Keratinocyte (primary cell): Measurements from ENCODE around the gene NAP1L5.

ENCODE experiments used
- EZH2 ChIP-seq: IDR thresholded peaks from one replicate; pipeline ENCODE4 v1.6.1; 2012; ENCODE audit warnings: inconsistent platforms, mild to moderate bottlenecking, low read length, moderate library complexity
- TF ChIP-seq, protein P1 (sequence below), 3 experiments: IDR thresholded peaks in 1 of 3; conservative IDR thresholded peaks in 1 of 3; optimal IDR thresholded peaks in 1 of 3; 2 replicates in 2 of 3; 3 replicates in 1 of 3; pipeline versions ENCODE3 to v1.5.1; 2011; ENCODE audit warnings: low read length in 3 of 3, mild to moderate bottlenecking in 3 of 3, moderate library complexity in 2 of 3, control low read depth in 1 of 3, inconsistent platforms in 1 of 3; ENCODE audit not compliant: insufficient read depth in 2 of 3; ENCODE audit errors: extremely low read depth in 1 of 3

DNA sequence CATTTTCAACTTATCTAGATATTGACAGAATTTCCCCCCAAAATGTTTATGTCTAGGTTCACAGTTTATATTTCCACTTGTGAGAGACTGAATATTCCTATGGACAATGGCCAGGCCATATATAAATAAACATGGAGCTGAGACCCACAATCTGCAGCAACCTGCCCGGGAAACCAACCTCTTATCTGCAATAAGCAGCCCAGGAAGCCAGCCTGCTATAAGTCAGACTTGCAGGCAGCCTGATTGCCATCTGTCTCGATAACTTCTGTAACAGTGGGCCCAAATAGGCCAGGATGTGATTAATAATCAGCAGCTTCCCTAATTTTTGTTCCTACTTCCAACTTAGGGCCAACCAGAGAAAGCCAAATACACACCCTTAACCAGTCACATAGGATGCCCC is 5.2 kb upstream of the NAP1L5 start:
- TF ChIP-seq, protein P1, sequence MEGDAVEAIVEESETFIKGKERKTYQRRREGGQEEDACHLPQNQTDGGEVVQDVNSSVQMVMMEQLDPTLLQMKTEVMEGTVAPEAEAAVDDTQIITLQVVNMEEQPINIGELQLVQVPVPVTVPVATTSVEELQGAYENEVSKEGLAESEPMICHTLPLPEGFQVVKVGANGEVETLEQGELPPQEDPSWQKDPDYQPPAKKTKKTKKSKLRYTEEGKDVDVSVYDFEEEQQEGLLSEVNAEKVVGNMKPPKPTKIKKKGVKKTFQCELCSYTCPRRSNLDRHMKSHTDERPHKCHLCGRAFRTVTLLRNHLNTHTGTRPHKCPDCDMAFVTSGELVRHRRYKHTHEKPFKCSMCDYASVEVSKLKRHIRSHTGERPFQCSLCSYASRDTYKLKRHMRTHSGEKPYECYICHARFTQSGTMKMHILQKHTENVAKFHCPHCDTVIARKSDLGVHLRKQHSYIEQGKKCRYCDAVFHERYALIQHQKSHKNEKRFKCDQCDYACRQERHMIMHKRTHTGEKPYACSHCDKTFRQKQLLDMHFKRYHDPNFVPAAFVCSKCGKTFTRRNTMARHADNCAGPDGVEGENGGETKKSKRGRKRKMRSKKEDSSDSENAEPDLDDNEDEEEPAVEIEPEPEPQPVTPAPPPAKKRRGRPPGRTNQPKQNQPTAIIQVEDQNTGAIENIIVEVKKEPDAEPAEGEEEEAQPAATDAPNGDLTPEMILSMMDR (optimal IDR thresholded peaks at IDR 0.05 in 1 of 3, IDR thresholded peaks at IDR 0.05 in 1 of 3, conservative IDR thresholded peaks at IDR 0.05 in 1 of 3; ENCODE audit: extremely low read depth in 1 of 3, insufficient read depth in 2 of 3, low read length in 3 of 3), result no peak
- no peak for TF ChIP-seq EZH2
